WTC11 (cell line): ENCODE data around the gene RNF103. TPM values are rescaled to one million over a fixed set of nuclear protein-coding genes. Genes with fewer than 3 reads are reported as not detected.

Experiments
- ATAC-seq: fragments of 200-7000 bp; cut with Tn5 transposase; 2 replicates; pipeline ENCODE4 v1.10.0; 2021; ENCODE audit warnings: mild to moderate bottlenecking, moderate library complexity
- CTCF ChIA-PET: fragments of 300-600 bp; sonication (Branson Sonifier 250); formaldehyde crosslinking; loops from one replicate; lab custom pipeline; 2021; ENCODE audit warnings: antibody characterized with exemption; lab: Charles Lee
- POLR2A ChIA-PET: fragments of 350-600 bp; sonication (Branson Sonifier 250); formaldehyde crosslinking; loops from one replicate; lab custom pipeline; 2021; ENCODE audit warnings: antibody characterized with exemption; lab: Charles Lee
- DNase-seq: peaks from one replicate; pipeline ENCODE4 v3.0.0; 2021; ENCODE audit warnings: low spot score
- H3K27ac Mint-ChIP-seq: 2 replicates; pipeline ENCODE4 v1.8.0; 2021; ENCODE audit warnings: mixed read lengths
- H3K27me3 Mint-ChIP-seq: 2 replicates; pipeline ENCODE4 v1.8.0; 2021; ENCODE audit warnings: low read depth, mild to moderate bottlenecking, moderate library complexity, mixed read lengths
- H3K36me3 Mint-ChIP-seq: 2 replicates; pipeline ENCODE4 v1.8.0; 2021; ENCODE audit warnings: mixed read lengths
- H3K4me1 Mint-ChIP-seq: 2 replicates; pipeline ENCODE4 v1.8.0; 2022; ENCODE audit warnings: mixed read lengths
- H3K4me3 Mint-ChIP-seq: 2 replicates; pipeline ENCODE4 v1.8.0; 2021; ENCODE audit warnings: mild to moderate bottlenecking, moderate library complexity, mixed read lengths
- H3K9me3 Mint-ChIP-seq: 2 replicates; pipeline ENCODE4 v1.8.0; 2021; ENCODE audit warnings: mixed read lengths
- CBFB ChIP-seq: sonication (generic); formaldehyde crosslinking; IDR thresholded peaks from 2 replicates; pipeline ENCODE4 v1.8.1; 2022; ENCODE audit warnings: mild to moderate bottlenecking, low read depth, missing genetic modification reagents
- CREM ChIP-seq: sonication (generic); formaldehyde crosslinking; IDR thresholded peaks from 2 replicates; pipeline ENCODE4 v1.8.1; 2022; ENCODE audit warnings: mild to moderate bottlenecking, missing genetic modification reagents, moderate library complexity
- EMX1 ChIP-seq: fragments of 250-450 bp; sonication (Bioruptor Pico); IDR thresholded peaks from 2 replicates; pipeline ENCODE4 v1.8.0; 2021; ENCODE audit warnings: mild to moderate bottlenecking
- FOXJ3 ChIP-seq: sonication (generic); formaldehyde crosslinking; IDR thresholded peaks from 2 replicates; pipeline ENCODE4 v1.9.0; 2021; ENCODE audit warnings: missing genetic modification reagents, mild to moderate bottlenecking, borderline replicate concordance
- FOXP1 ChIP-seq: sonication (generic); formaldehyde crosslinking; IDR thresholded peaks from 2 replicates; pipeline ENCODE4 v1.8.0; 2022; ENCODE audit warnings: missing genetic modification reagents, mild to moderate bottlenecking, moderate library complexity, borderline replicate concordance
- FOXP4 ChIP-seq: sonication (generic); formaldehyde crosslinking; IDR thresholded peaks from 2 replicates; pipeline ENCODE4 v1.8.0; 2022; ENCODE audit warnings: mild to moderate bottlenecking, missing genetic modification reagents
- GABPB1 ChIP-seq: sonication (generic); formaldehyde crosslinking; IDR thresholded peaks from 2 replicates; pipeline ENCODE4 v1.8.1; 2023; ENCODE audit warnings: mild to moderate bottlenecking, missing genetic modification reagents
- MYBL2 ChIP-seq: sonication (generic); formaldehyde crosslinking; IDR thresholded peaks from 2 replicates; pipeline ENCODE4 v1.8.1; 2023; ENCODE audit warnings: mild to moderate bottlenecking, moderate library complexity, missing genetic modification reagents
- NFYB ChIP-seq: sonication (generic); formaldehyde crosslinking; conservative IDR thresholded peaks from 2 replicates; pipeline ENCODE4 v1.8.0; 2022; ENCODE audit warnings: low read depth, missing genetic modification reagents
- NR1H2 ChIP-seq: sonication (generic); formaldehyde crosslinking; IDR thresholded peaks from 2 replicates; pipeline ENCODE4 v1.9.0; 2021; ENCODE audit warnings: mild to moderate bottlenecking, moderate library complexity, missing genetic modification reagents
- SP1 ChIP-seq: sonication (generic); formaldehyde crosslinking; conservative IDR thresholded peaks from 2 replicates; pipeline ENCODE4 v1.8.1; 2022; ENCODE audit warnings: missing genetic modification reagents
- TEAD1 ChIP-seq: sonication (generic); formaldehyde crosslinking; IDR thresholded peaks from 2 replicates; pipeline ENCODE4 v1.8.0; 2022; ENCODE audit warnings: mild to moderate bottlenecking, missing genetic modification reagents
- TEAD4 ChIP-seq: sonication (generic); formaldehyde crosslinking; IDR thresholded peaks from 2 replicates; pipeline ENCODE4 v1.8.0; 2022; ENCODE audit warnings: mild to moderate bottlenecking, missing genetic modification reagents
- ZNF416 ChIP-seq: fragments of 250-450 bp; sonication (Bioruptor Pico); IDR thresholded peaks from 2 replicates; pipeline ENCODE4 v1.9.0; 2021; ENCODE audit warnings: mild to moderate bottlenecking, inconsistent platforms
- ZNF425 ChIP-seq: fragments of 250-450 bp; sonication (Bioruptor Pico); conservative IDR thresholded peaks from 2 replicates; pipeline ENCODE4 v1.9.0; 2021; ENCODE audit warnings: mild to moderate bottlenecking
- total RNA-seq: library from RNA; stranded (reverse); gene quantifications from 3 replicates; pipeline ENCODE4 v1.2.3, GENCODE V29; 2021
- TF ChIP-seq, protein P1 (sequence below): sonication (generic); formaldehyde crosslinking; conservative IDR thresholded peaks from 2 replicates; pipeline ENCODE4 v1.8.1; 2022; ENCODE audit warnings: mild to moderate bottlenecking, missing genetic modification reagents
- TF ChIP-seq, protein P2 (sequence below): sonication (generic); formaldehyde crosslinking; IDR thresholded peaks from 2 replicates; pipeline ENCODE4 v1.8.1; 2023; ENCODE audit warnings: mild to moderate bottlenecking, missing genetic modification reagents
- TF ChIP-seq, protein P3 (sequence below): fragments of 250-450 bp; sonication (Bioruptor Pico); IDR thresholded peaks from 2 replicates; pipeline ENCODE4 v2.1.2; 2022; ENCODE audit warnings: mild to moderate bottlenecking, moderate library complexity
- TF ChIP-seq, protein P4 (sequence below): sonication (generic); formaldehyde crosslinking; IDR thresholded peaks from 2 replicates; pipeline ENCODE4 v1.8.0; 2023; ENCODE audit warnings: missing genetic modification reagents
- TF ChIP-seq, protein P5 (sequence below): fragments of 250-450 bp; sonication (Bioruptor Pico); IDR thresholded peaks from 2 replicates; pipeline ENCODE4 v1.9.0; 2021; ENCODE audit warnings: mild to moderate bottlenecking, borderline replicate concordance

RNF103 gene
- total RNA-seq, 1 experiment from 2014 or later = 6.8 TPM

DNA sequence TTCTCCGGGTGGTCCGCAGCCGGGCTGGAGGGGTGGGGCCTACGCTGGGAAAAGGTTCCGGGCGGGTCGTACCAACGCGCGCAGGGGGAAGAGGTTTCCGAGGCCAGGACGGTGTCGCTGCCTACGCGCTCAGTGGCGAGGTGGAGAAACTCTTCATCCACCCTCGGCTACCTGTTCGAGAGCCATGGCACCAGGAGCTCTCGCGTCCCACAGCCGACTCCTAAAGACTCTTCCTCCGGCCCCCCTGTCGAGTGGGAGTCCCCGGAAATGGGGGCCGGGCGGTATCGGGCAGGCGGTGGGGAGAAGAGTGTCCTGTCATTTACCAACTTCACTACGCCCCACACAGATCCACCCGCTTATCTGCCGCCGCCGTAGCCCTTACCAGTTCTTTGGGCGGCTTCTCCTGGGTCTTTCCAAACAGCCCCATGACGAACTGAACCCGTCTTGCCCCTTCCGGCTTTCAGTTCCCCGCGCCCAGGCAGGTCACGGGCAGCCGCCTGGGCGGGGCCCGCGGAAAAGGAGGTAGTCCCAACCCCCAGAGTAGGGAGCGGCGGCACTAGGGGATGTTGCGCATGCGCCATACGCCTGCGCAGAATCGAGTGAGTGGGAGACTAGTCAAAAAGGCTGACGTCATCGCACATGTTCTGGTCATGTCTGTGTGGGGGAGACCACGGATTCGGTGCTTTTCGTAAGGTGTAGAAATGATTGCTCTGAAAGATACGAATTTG lies 60.6 kb downstream of the RNF103 start, which contains the start of gene CHMP3 (continued):
- TF ChIP-seq TEAD1 (CRISPR knock-in tag) = peak; percentile 72
- no peak for TF ChIP-seq EMX1 (CRISPR knock-in tag)
- no peak for TF ChIP-seq FOXP4 (CRISPR knock-in tag)
- TF ChIP-seq, protein P1, sequence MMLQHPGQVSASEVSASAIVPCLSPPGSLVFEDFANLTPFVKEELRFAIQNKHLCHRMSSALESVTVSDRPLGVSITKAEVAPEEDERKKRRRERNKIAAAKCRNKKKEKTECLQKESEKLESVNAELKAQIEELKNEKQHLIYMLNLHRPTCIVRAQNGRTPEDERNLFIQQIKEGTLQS (CRISPR knock-in tag) = no peak
- no peak for TF ChIP-seq NR1H2 (CRISPR knock-in tag)
- TF ChIP-seq TEAD4 (CRISPR knock-in tag) = no peak
- TF ChIP-seq, protein P2, sequence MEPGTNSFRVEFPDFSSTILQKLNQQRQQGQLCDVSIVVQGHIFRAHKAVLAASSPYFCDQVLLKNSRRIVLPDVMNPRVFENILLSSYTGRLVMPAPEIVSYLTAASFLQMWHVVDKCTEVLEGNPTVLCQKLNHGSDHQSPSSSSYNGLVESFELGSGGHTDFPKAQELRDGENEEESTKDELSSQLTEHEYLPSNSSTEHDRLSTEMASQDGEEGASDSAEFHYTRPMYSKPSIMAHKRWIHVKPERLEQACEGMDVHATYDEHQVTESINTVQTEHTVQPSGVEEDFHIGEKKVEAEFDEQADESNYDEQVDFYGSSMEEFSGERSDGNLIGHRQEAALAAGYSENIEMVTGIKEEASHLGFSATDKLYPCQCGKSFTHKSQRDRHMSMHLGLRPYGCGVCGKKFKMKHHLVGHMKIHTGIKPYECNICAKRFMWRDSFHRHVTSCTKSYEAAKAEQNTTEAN (CRISPR knock-in tag) = peak; percentile 48; the same call in 1 of the 2 replicates
- no peak for TF ChIP-seq NFYB (CRISPR knock-in tag)
- TF ChIP-seq, protein P3, sequence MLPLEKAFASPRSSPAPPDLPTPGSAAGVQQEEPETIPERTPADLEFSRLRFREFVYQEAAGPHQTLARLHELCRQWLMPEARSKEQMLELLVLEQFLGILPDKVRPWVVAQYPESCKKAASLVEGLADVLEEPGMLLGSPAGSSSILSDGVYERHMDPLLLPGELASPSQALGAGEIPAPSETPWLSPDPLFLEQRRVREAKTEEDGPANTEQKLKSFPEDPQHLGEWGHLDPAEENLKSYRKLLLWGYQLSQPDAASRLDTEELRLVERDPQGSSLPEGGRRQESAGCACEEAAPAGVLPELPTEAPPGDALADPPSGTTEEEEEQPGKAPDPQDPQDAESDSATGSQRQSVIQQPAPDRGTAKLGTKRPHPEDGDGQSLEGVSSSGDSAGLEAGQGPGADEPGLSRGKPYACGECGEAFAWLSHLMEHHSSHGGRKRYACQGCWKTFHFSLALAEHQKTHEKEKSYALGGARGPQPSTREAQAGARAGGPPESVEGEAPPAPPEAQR (CRISPR knock-in tag) = no peak
- no peak for TF ChIP-seq ZNF416
- TF ChIP-seq, protein P4, sequence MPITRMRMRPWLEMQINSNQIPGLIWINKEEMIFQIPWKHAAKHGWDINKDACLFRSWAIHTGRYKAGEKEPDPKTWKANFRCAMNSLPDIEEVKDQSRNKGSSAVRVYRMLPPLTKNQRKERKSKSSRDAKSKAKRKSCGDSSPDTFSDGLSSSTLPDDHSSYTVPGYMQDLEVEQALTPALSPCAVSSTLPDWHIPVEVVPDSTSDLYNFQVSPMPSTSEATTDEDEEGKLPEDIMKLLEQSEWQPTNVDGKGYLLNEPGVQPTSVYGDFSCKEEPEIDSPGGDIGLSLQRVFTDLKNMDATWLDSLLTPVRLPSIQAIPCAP (CRISPR knock-in tag) = no peak

GRCh38 chr2:86562485-86562921 lies 61.2 kb downstream of the RNF103 start:
- H3K9me3 Mint-ChIP-seq = peaks cover 22% of the 10 kb centered on the region
- DNase-seq = no peak
- ChIA-PET CTCF (no interaction called here), POLR2A (interaction anchor here (0.7 to 1.3 kb wide), 3 partner anchors 34 to 120 kb away, joined by 3 read pairs; no protein-coding TSS in a partner anchor)
- H3K4me1 Mint-ChIP-seq = peaks cover 14% of the 10 kb centered on the region
- peaks cover 14% of the 10 kb centered on the region for H3K36me3 Mint-ChIP-seq
- H3K4me3 Mint-ChIP-seq = peak overlapping the region; percentile 91
- peak overlapping the region; percentile 96 for H3K27ac Mint-ChIP-seq
- no peak for ATAC-seq
- peaks cover 35% of the 10 kb centered on the region for H3K27me3 Mint-ChIP-seq
- TF ChIP-seq CBFB (CRISPR knock-in tag) (no peak), CREM (CRISPR knock-in tag) (no peak), MYBL2 (CRISPR knock-in tag) (no peak), SP1 (CRISPR knock-in tag) (no peak), GABPB1 (CRISPR knock-in tag) (no peak), TEAD4 (CRISPR knock-in tag) (no peak), FOXJ3 (CRISPR knock-in tag) (no peak), FOXP1 (CRISPR knock-in tag) (no peak), ZNF425 (CRISPR knock-in tag) (no peak)
- TF ChIP-seq, protein P5, sequence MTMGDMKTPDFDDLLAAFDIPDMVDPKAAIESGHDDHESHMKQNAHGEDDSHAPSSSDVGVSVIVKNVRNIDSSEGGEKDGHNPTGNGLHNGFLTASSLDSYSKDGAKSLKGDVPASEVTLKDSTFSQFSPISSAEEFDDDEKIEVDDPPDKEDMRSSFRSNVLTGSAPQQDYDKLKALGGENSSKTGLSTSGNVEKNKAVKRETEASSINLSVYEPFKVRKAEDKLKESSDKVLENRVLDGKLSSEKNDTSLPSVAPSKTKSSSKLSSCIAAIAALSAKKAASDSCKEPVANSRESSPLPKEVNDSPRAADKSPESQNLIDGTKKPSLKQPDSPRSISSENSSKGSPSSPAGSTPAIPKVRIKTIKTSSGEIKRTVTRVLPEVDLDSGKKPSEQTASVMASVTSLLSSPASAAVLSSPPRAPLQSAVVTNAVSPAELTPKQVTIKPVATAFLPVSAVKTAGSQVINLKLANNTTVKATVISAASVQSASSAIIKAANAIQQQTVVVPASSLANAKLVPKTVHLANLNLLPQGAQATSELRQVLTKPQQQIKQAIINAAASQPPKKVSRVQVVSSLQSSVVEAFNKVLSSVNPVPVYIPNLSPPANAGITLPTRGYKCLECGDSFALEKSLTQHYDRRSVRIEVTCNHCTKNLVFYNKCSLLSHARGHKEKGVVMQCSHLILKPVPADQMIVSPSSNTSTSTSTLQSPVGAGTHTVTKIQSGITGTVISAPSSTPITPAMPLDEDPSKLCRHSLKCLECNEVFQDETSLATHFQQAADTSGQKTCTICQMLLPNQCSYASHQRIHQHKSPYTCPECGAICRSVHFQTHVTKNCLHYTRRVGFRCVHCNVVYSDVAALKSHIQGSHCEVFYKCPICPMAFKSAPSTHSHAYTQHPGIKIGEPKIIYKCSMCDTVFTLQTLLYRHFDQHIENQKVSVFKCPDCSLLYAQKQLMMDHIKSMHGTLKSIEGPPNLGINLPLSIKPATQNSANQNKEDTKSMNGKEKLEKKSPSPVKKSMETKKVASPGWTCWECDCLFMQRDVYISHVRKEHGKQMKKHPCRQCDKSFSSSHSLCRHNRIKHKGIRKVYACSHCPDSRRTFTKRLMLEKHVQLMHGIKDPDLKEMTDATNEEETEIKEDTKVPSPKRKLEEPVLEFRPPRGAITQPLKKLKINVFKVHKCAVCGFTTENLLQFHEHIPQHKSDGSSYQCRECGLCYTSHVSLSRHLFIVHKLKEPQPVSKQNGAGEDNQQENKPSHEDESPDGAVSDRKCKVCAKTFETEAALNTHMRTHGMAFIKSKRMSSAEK = no peak
- TF ChIP-seq, protein P2 (CRISPR knock-in tag) = no peak
